Activated naive CD8-positive, alpha-beta T cell treated with anti-CD3 and anti-CD28 coated beads, Interleukin-2, amount 50 U/mL, for 16 hours (primary cell): Measurements from ENCODE around the gene OTOG.
"Not testable (repeated sequence)": the region's sequence is repeated elsewhere in the genome, so short reads cannot be mapped to it uniquely, and the experiment has no call there.

ENCODE experiments used
- DNase-seq: peaks from one replicate; pipeline ENCODE4 v3.0.0-alpha.2; 2020; ENCODE audit warnings: low read depth, low spot score

OTOG gene

GRCh38 chr11:17604201-17604914 lies 57.3 kb downstream of the OTOG start:
- DNase-seq = no peak

- DNase-seq = no peak
Measured at GRCh38 chr11:17604915-17605233, 57.8 kb downstream of the OTOG start.

GRCh38 chr11:17605651-17606122 lies 58.6 kb downstream of the OTOG start:
- DNase-seq = no peak

DNA sequence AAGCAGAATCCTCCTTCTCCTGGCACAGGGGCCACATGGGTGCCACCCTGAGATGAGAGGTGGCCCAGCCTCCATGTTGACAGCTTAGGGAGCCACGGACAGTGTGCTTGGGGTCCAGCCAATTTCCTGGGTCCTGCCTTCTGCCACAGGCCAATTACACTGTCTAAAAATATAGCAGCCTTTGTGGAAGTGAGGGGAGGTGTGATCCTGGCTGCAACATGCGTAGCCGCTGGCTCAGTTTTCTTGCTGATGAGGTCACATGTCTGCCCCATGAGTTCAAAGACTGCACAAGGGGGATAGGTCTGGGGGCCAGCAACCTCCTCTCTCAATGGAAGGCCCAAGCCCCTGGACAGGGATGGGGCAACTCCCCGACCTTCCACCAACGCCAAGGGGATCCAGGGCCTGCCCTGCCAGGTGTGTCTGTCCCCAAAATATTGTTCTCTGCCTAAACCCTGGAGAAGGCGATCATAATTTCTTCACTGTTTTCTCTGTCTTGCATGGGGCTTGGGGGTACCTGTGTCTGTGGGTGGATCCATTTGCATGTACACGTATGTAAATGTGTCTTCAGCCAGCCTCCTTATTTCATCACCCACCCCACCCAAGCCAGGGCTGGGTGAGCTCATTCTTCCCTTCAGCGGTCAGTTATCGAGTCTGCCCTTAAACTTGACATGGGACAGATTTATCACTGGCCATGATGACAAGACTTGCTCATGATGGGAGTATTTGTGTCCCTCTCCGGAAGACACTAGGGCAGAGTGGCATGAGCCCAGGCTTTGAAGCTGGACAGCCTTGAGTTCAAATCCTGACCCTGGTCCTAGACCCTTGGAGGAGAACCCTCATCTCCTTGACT lies 59.4 kb downstream of the OTOG start:
- DNase-seq = no peak

DNA sequence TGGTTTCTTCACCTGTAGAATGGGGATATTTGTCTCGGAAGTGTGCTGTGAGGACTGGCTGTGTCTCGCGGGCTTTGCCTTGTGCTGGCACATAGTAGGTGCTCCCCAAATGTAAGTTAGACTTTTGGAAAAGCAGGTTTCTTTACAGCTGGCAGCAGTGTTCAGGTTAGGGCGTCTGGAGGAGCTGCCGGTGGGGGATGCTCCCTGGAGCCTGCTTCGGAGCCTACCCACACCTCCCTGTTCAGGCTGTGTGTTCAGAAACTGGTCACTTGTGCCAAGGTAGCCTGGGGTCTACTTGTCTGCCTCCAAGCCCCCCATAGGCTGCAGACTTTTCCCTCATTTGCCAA lies 60.0 kb downstream of the OTOG start:
- DNase-seq = no peak

GRCh38 chr11:17607591-17608570 lies 60.8 kb downstream of the OTOG start:
- DNase-seq = no peak

DNA sequence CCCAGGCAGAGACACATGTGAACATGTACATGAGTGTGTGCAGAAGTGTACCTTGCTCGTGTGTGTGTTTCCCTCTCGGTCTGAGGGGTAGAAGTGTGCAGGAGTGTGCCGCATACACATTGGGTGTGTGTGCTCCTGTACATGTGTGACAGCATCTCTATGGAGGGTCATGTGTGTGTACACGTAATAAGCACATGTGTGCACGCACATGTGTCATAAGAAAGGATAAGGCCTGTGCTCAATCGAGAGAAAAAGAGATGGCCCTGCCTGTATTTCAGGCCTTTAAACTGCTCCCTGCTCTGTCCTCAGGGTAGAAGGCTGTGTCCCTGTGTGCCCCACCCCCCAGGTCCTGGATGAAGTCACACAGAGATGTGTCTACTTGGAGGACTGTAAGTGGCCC lies 61.8 kb downstream of the OTOG start:
- no peak for DNase-seq

DNA sequence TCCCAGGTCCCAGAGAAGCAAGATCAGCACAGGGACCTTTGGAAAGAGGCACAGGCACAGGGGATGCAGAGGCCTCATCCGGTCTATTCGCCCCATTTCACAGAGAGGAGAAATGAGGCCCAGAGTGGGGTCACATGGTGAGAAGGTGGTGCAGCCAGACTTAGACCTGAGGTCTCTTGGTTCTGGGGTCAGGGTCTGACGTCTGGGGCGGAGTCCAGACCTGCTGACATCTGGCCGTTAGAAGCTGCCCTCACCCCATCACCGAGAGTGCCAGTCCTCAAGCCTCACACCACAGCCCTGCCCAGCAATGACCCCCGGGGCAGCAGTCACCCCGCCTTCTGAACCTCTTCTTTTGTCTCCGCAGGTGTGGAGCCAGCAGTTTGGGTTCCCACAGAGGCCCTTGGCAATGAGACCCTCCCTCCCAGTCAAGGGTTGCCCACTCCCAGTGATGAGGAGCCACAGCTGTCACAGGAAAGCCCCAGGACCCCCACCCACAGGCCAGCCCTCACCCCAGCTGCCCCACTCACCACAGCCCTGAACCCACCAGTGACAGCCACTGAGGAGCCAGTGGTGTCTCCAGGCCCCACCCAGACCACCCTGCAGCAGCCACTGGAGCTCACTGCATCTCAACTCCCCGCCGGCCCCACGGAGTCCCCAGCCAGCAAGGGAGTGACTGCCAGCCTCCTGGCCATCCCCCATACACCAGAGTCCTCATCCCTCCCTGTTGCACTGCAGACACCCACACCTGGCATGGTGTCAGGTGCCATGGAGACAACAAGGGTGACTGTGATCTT lies 62.4 kb downstream of the OTOG start:
- DNase-seq = no peak

DNA sequence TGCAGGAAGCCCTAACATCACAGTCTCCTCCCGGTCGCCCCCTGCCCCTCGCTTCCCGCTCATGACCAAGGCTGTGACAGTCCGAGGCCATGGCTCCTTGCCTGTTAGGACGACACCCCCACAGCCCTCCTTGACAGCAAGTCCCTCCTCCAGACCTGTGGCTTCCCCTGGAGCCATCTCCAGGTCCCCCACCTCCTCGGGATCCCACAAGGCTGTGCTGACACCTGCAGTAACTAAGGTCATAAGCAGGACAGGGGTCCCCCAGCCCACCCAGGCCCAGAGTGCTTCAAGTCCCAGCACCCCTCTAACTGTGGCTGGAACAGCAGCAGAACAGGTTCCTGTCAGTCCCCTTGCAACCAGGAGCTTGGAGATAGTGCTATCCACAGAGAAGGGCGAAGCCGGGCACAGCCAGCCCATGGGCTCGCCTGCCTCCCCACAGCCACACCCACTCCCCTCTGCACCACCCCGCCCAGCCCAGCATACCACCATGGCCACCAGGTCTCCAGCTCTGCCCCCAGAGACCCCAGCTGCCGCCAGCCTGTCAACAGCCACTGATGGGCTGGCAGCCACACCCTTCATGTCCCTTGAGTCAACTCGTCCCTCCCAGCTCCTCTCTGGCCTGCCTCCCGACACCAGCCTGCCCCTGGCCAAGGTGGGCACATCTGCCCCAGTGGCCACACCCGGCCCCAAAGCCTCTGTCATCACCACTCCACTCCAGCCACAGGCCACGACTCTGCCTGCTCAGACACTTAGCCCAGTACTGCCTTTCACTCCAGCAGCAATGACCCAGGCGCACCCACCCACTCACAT lies 63.2 kb downstream of the OTOG start:
- no peak for DNase-seq

DNA sequence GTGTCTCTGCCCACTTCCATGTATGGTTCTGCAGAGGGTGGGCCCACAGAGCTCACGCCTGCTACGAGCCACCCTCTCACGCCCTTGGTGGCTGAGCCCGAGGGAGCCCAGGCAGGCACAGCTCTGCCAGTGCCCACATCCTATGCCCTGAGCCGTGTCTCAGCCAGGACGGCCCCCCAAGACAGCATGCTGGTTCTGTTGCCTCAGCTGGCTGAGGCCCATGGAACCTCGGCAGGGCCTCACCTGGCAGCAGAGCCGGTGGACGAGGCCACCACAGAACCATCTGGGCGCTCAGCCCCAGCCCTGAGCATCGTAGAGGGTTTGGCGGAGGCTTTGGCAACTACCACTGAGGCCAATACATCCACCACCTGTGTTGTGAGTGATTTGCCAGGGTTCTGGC lies 64.0 kb downstream of the OTOG start:
- no peak for DNase-seq

DNA sequence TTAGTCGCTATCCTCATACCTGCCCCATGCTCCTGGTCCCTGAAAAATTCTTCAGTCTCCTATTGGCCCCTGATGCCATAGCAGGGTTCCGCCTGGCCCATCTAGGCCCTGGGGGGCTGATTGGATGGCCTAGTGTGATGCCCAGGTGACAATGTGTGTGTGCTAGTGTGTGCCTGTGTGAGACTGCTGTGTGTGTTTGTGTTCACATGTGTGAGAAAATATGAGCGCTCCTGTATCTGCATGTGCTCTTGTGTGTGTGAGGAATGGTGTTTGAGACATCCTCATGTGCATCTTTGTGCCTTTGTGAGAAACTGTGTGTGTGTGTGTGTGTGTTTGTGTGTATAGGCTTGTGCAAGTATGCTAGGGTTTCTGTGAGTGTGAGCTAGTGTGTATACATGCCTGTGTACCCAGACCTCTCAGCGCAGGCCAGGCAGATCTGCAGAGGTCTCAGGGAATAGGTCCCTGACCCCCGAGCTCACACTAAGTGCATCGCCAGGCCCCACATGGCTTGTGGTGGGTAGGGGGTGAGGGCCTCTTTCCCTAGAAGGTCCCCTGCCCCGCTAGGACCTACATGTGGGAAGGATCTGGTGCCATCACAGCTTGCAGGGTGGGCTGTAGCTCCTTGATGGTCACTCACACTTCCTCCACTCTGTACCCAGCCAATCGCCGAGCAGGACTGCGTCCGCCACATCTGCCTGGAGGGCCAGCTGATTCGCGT lies 64.6 kb downstream of the OTOG start:
- DNase-seq = no peak

GRCh38 chr11:17612221-17613188 lies 65.4 kb downstream of the OTOG start:
- DNase-seq = no peak

GRCh38 chr11:17613428-17613962 lies 66.4 kb downstream of the OTOG start:
- no peak for DNase-seq

- DNase-seq = no peak
Measured at GRCh38 chr11:17613983-17614382, 66.9 kb downstream of the OTOG start.

DNA sequence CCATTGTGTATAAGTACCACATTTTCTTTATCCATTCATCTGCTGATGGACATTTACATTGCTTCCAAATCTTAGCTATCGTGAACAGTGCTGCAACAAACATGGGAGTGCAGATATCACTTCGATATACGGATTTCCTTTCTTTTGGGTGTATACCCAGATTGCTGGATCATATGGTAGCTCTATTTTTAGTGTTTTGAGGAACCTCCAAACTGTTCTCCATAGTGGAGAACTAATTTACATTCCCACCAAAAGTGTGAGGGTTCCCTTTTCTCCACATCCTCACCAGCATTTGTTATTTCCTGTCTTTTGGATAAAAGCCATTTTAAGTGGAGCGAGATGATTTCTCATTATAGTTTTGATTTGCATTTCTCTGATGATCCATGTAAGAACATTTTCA lies 75.7 kb downstream of the OTOG start:
- DNase-seq = not testable (repeated sequence)

DNA sequence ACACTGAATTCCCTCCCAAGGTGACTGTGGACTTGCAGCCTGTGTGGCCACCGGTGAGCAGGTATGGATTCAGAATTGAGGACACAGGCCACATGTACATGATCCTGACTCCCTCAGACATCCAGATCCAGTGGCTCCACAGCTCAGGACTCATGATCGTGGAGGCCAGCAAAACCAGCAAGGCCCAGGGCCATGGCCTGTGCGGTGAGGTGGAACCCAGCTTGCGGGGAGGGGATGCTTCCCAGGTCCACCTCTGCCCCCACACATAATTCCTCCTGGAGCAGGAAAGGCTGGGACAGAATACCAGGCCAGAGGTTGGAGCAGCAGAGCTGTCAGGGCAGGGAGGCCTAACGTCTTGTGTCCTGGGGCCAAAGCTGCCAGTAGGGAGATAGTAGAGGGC lies 82.1 kb downstream of the OTOG start:
- no peak for DNase-seq

- DNase-seq = no peak
Measured at GRCh38 chr11:17630936-17631335, 83.9 kb downstream of the OTOG start.

- DNase-seq = no peak
Measured at GRCh38 chr11:17631702-17632365, 84.8 kb downstream of the OTOG start.
